Measurements from ENCODE around the gene CABLES2.

DNA sequence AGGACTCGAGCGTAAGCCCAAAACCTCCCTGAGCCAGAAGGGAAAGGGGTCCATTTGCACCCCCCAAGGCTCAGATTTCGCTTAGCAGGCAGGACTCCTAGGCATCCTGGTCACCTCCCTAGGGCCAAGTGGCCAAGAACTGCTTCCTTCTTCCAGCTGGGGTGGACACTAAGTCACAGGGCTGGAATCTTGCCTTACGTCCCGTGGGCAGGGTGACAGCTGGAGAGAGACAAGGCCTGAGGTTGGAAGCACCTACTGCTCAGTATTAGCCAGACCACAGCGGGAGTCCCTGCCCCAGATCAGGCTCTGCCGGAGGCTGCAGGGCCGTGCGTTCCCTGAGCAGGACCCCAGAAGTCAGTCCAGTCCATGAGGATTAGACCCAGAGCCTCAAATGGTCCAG is 59.6 kb downstream of the CABLES2 start:
- no peak for TF ChIP-seq POLR2A (IDR thresholded peaks at IDR 0.05)
- TF ChIP-seq, protein P1, sequence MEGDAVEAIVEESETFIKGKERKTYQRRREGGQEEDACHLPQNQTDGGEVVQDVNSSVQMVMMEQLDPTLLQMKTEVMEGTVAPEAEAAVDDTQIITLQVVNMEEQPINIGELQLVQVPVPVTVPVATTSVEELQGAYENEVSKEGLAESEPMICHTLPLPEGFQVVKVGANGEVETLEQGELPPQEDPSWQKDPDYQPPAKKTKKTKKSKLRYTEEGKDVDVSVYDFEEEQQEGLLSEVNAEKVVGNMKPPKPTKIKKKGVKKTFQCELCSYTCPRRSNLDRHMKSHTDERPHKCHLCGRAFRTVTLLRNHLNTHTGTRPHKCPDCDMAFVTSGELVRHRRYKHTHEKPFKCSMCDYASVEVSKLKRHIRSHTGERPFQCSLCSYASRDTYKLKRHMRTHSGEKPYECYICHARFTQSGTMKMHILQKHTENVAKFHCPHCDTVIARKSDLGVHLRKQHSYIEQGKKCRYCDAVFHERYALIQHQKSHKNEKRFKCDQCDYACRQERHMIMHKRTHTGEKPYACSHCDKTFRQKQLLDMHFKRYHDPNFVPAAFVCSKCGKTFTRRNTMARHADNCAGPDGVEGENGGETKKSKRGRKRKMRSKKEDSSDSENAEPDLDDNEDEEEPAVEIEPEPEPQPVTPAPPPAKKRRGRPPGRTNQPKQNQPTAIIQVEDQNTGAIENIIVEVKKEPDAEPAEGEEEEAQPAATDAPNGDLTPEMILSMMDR (IDR thresholded peaks at IDR 0.05): no peak
- no peak for TF ChIP-seq EP300 (IDR thresholded peaks at IDR 0.05)
